Gastroesophageal sphincter (tissue), 4 donors: Measurements from ENCODE around the gene ECE2. TPM values are rescaled to one million over a fixed set of nuclear protein-coding genes. Genes with fewer than 3 reads are reported as not detected.

Source experiments
- ATAC-seq: fragments of 150-250 bp; one replicate; pipeline ENCODE4 v1.9.1; 2016; ENCODE audit warnings: mild to moderate bottlenecking, moderate library complexity
- H3K27ac ChIP-seq, 4 donors: fragments of 200-600 bp; sonication (generic) in 3 of 4; 1 replicate in 3 of 4; 2 replicates in 1 of 4; pipeline ENCODE4 v1.5.1; 2016 to 2019
- H3K27me3 ChIP-seq: fragments of 200-600 bp; sonication (generic); one replicate; pipeline ENCODE4 v1.5.1; 2019
- H3K36me3 ChIP-seq, 2 donors: fragments of 200-600 bp; sonication (generic); one replicate each; pipeline ENCODE4 v1.5.1; 2019; ENCODE audit warnings: control low read depth in 1 of 2
- H3K4me1 ChIP-seq, 3 donors: fragments of 200-600 bp; sonication (generic); 1 replicate in 2 of 3; 2 replicates in 1 of 3; pipeline ENCODE4 v1.5.1; 2016 to 2019; ENCODE audit warnings: control low read depth in 2 of 3
- H3K4me3 ChIP-seq, 2 donors: fragments of 200-600 bp; sonication (generic); one replicate each; pipeline ENCODE4 v1.5.1; 2019; ENCODE audit warnings: mild to moderate bottlenecking in 1 of 2, moderate library complexity in 1 of 2
- H3K9me3 ChIP-seq, 3 donors: fragments of 200-600 bp; sonication (generic); one replicate each; pipeline ENCODE4 v1.5.1; 2017 to 2019; ENCODE audit warnings: control low read depth in 2 of 3
- CTCF ChIP-seq, 4 experiments: fragments of 200-600 bp in 2 of 4; fragments of 450-650 bp in 2 of 4; sonication (generic) in 1 of 4; IDR thresholded peaks; one replicate each; pipeline ENCODE4 v1.5.1; 2017 to 2019; ENCODE audit warnings: antibody characterized with exemption in 4 of 4, mild to moderate bottlenecking in 2 of 4, moderate library complexity in 2 of 4
- EP300 ChIP-seq: sonication (generic); formaldehyde crosslinking; IDR thresholded peaks from one replicate; pipeline ENCODE4 v1.6.1; 2017; ENCODE audit warnings: antibody characterized with exemption, mild to moderate bottlenecking
- POLR2A ChIP-seq, 2 donors: fragments of 450-650 bp; IDR thresholded peaks; one replicate each; pipeline ENCODE4 v1.6.1; 2017; ENCODE audit warnings: antibody characterized with exemption in 2 of 2, mild to moderate bottlenecking in 2 of 2, moderate library complexity in 1 of 2
- POLR2AphosphoS5 ChIP-seq: sonication (generic); formaldehyde crosslinking; IDR thresholded peaks from one replicate; pipeline ENCODE4 v1.6.1; 2017; ENCODE audit warnings: antibody characterized with exemption
- WGBS, 2 donors: methylation state at CpG; one replicate each; pipeline ENCODE4 v1.1.5; 2018; ENCODE audit warnings: low coverage in 1 of 2; 5-methylcytosine and 5-hydroxymethylcytosine counted together
- total RNA-seq, 4 donors: library from RNA; depleted of rRNA; stranded (reverse); fragments of >200 nt; gene quantifications; one replicate each; pipeline ENCODE4 v1.1.0, GENCODE V29; 2016

ECE2 gene
- total RNA-seq, 4 donors from 2014 or later, result 0.12 to 0.67 (median 0.52) TPM

DNA sequence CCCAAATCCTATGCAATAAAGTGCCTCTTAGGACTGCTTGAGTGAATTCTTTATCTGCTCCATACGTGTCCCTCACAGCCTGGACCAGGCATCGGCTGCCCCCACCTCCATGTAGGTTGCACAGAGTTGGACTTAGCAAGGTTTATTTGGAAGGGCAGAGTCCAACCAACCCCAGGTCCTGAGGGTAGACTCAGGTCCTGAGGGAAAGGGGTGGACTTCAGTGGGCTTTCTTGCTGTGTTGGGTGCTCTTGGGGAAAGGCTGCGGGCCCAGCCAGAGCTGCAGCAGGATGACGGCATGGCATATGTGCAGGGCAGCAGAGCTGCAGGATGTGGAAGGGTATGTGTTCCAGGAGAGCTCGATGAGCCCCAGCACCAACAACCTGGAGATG, 33.5 kb upstream of the ECE2 start:
- 80% methylated on average over 1 of the region's 5 CpGs; no CpG with 5 or more reads in 1 of the 2 donors for WGBS, 2 donors
- H3K27me3 ChIP-seq, result peaks cover 42% of the 10 kb centered on the region
- no peak for ATAC-seq
- no peak overlapping the region for H3K27ac ChIP-seq
- H3K4me3 ChIP-seq, result no peak overlapping the region
- H3K4me1 ChIP-seq, result peaks cover 0 to 16% (median 6%) of the 10 kb centered on the region in 3 donors
- TF ChIP-seq POLR2AphosphoS5 (no peak), POLR2A (IDR thresholded peaks at IDR 0.05) (no peak), EP300 (no peak), CTCF (IDR thresholded peaks at IDR 0.05) (no peak)
- H3K9me3 ChIP-seq, result no peaks in the 10 kb centered on the region
- H3K36me3 ChIP-seq, result peaks cover 0 to 47% of the 10 kb centered on the region in 2 donors

DNA sequence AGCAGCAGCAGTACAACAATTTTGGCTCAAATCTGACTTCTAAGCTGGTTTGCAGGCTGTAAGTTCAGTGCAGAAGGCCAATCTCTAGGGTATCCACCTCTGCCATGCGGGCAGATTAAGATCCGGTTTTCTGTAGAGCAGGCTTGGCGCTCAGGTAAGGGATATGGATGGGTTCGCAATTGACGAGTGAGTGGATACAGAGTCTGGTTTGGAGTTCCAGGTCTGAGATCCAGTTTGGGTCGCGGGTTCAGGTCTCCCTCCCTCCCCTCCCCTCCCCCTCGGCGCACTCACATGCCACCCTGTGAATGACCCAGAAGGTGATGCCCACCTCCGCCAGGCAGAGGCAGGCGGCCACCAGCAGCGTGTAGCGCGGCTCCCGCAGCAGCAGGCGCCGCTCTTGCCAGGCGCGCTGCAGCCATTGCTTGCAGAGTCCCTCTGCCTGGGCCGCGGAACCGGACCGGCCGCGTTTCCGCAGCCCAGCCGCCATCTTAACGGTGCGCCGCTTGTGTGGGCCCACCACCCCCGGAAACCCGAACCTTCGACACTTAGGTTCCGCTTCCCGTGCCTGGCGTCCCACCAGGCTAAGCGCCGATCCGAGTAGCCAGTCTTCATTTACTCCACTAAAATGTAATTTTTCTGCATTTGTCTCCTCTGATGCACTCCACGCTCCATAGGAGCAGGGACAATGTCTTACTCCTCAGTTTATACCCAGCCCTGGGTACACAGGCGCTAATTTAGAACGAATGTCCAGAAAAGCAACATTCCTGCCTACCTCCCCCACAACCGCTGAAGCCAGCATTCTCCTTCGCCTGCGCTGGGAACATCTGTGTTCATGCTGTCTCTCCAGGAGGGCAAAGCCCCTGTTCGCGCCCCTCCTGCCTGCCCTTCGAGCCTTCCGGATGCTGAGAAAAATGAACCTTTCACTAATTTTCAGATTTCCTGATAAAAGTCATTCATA, 27.1 kb upstream of the ECE2 start, which contains the start of gene ALG3:
Gene ALG3, minus strand, starts transcription at position 509 of the 958 bp plus-strand sequence. Its CDS starts 22 bp downstream, at position 487.
- no peaks in the 10 kb centered on the region for H3K9me3 ChIP-seq
- peak within 1 kb of the TSS; percentile 59 to 85 (median 83) for H3K27ac ChIP-seq
- H3K4me3 ChIP-seq, result peak within 1 kb of the TSS; percentile 92 to 98
- H3K36me3 ChIP-seq, result peaks cover 0 to 24% of the 10 kb centered on the region in 2 donors
- ATAC-seq, result peak; percentile 80
- H3K27me3 ChIP-seq, result no peaks in the 10 kb centered on the region
- H3K4me1 ChIP-seq, result peaks cover 3 to 32% (median 4%) of the 10 kb centered on the region in 3 donors
- WGBS, 2 donors, result 1% methylated on average over 12 to 19 of the region's 49 CpGs
- TF ChIP-seq POLR2AphosphoS5 (peak; percentile 73), CTCF (IDR thresholded peaks at IDR 0.05) (peak in 1 of 4 experiments; percentile 27), POLR2A (IDR thresholded peaks at IDR 0.05) (peak; percentile 48 to 56), EP300 (no peak)

GRCh38 chr3:184249412-184250166, 26.2 kb upstream of the ECE2 start, which contains the start of gene EEF1AKMT4:
Gene EEF1AKMT4 (plus strand): TSS chr3:184249672. CDS start chr3:184249695, 23 bp downstream.
- peak within 1 kb of the TSS; percentile 59 to 85 (median 83) for H3K27ac ChIP-seq
- 0 to 7% methylated on average over 3 to 4 of the region's 54 CpGs for WGBS, 2 donors
- ATAC-seq, result peak; percentile 97

More at GRCh38 chr3:184249412-184250166, 26.2 kb upstream of the ECE2 start, which contains the start of gene EEF1AKMT4:
- H3K4me1 ChIP-seq, result peaks cover 3 to 32% (median 4%) of the 10 kb centered on the region in 3 donors
- TF ChIP-seq POLR2A (IDR thresholded peaks at IDR 0.05), result no peak
- peak in 3 of 4 experiments; percentile 56 to 72 (median 60) for TF ChIP-seq CTCF (IDR thresholded peaks at IDR 0.05)
- no peak for TF ChIP-seq EP300
- TF ChIP-seq POLR2AphosphoS5, result peak; percentile 73
- H3K9me3 ChIP-seq, result no peaks in the 10 kb centered on the region
- H3K4me3 ChIP-seq, result peak within 1 kb of the TSS; percentile 92 to 98
- no peaks in the 10 kb centered on the region for H3K27me3 ChIP-seq
- H3K36me3 ChIP-seq, result peaks cover 0 to 15% of the 10 kb centered on the region in 2 donors
